Coronary artery (tissue), 2 donors: ENCODE measurements around the gene PRSS56.

Experiments used
- DNase-seq: peaks from one replicate; pipeline ENCODE4 v3.0.0-alpha.2; 2017; ENCODE audit warnings: low spot score
- H3K27ac ChIP-seq, 2 donors: fragments of 200-600 bp; sonication (generic); one replicate each; pipeline ENCODE4 v1.5.1; 2016 to 2019
- H3K4me3 ChIP-seq: fragments of 200-600 bp; sonication (generic); 2 replicates; pipeline ENCODE4 v1.5.1; 2016; ENCODE audit warnings: mild to moderate bottlenecking, moderate library complexity
- CTCF ChIP-seq: fragments of 200-600 bp; sonication (generic); IDR thresholded peaks from one replicate; pipeline ENCODE4 v1.5.1; 2019; ENCODE audit warnings: antibody characterized with exemption

Gene PRSS56

GRCh38 chr2:232515639-232516038, 4.5 kb upstream of the PRSS56 start:
- H3K4me3 ChIP-seq, result no peak overlapping the region
- no peak for DNase-seq
- no peak for TF ChIP-seq CTCF
- no peak overlapping the region for H3K27ac ChIP-seq

- H3K27ac ChIP-seq, result no peak overlapping the region
- no peak for DNase-seq
- no peak overlapping the region for H3K4me3 ChIP-seq
- TF ChIP-seq CTCF, result no peak
Measured at GRCh38 chr2:232516551-232516950, 3.6 kb upstream of the PRSS56 start.

GRCh38 chr2:232518844-232519243, 1.3 kb upstream of the PRSS56 start:
- Histone ChIP-seq H3K27ac (no peak overlapping the region), H3K4me3 (no peak overlapping the region)
- no peak for DNase-seq

GRCh38 chr2:232520489-232520888, 301 bp downstream of the PRSS56 start:
- H3K27ac ChIP-seq, result no peak overlapping the region
- no peak overlapping the region for H3K4me3 ChIP-seq
- DNase-seq, result no peak
- no peak for TF ChIP-seq CTCF

More at GRCh38 chr2:232518844-232519243, 1.3 kb upstream of the PRSS56 start:
- no peak for TF ChIP-seq CTCF

- no peak for TF ChIP-seq CTCF
- Histone ChIP-seq H3K4me3 (no peak overlapping the region), H3K27ac (no peak overlapping the region)
- DNase-seq, result no peak
Measured at GRCh38 chr2:232521098-232521497, 910 bp downstream of the PRSS56 start.

GRCh38 chr2:232521959-232522622, 1.9 kb downstream of the PRSS56 start:
- Histone ChIP-seq H3K4me3 (peak overlapping the region; percentile 65), H3K27ac (no peak overlapping the region)
- no peak for DNase-seq
- TF ChIP-seq CTCF, result peak; percentile 90

GRCh38 chr2:232522623-232523401, 2.6 kb downstream of the PRSS56 start:
- no peak for DNase-seq
- Histone ChIP-seq H3K4me3 (peak overlapping the region; percentile 65), H3K27ac (no peak overlapping the region)
- TF ChIP-seq CTCF, result no peak
